Measurements from ENCODE around the gene DNAJB4.
"Not testable (repeated sequence)": the region's sequence is repeated elsewhere in the genome, so short reads cannot be mapped to it uniquely, and the experiment has no call there.

DNAJB4 gene

DNA sequence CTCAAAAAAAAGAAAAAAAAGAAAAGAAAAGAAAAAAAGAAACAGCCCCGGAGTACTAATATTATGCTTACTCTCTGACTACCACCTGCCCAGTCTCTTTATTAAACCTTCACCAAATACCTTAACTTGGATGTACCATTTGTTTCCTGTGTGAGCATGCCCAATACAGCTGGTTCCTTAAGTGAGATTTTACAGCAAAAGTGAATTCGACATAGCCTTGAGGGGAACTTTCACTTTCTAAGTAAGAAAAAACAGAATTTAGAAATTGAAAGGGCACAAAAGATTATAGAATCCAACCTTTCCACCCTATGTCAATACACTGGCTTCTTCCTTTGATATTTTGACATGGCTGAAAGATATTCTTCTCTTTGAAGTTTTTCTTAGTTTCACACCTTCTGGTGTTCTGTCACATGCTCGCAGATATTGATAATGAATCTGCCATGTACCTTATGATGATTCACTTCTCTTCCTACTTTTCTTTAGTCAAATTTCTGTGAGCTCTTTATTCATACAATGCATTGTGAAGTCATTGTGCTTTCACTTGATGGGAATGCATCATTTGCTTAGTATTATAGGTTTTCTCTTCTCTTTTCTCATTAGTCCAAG is 35.8 kb downstream of the DNAJB4 start:
- DNase-seq: no peak

DNA sequence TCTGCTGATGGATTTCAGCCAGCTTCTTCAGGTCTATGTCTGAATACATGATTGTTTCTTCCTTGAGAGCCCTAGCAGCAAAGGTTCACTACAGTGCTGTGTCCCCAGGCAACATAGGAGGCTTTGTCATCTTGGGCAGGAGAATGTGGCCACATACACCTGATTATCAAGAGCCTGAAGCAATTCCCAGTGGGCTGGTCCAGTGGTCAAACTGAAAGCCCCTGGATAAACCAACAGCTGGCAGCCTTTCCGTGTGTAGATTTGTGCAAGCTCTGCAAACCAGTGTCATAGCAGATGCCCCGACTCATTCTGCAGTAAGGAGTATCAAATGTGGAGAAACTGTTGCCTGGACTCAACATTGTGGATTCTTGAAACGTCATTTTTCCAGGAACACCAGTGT is 38.7 kb downstream of the DNAJB4 start:
- DNase-seq: no peak

DNA sequence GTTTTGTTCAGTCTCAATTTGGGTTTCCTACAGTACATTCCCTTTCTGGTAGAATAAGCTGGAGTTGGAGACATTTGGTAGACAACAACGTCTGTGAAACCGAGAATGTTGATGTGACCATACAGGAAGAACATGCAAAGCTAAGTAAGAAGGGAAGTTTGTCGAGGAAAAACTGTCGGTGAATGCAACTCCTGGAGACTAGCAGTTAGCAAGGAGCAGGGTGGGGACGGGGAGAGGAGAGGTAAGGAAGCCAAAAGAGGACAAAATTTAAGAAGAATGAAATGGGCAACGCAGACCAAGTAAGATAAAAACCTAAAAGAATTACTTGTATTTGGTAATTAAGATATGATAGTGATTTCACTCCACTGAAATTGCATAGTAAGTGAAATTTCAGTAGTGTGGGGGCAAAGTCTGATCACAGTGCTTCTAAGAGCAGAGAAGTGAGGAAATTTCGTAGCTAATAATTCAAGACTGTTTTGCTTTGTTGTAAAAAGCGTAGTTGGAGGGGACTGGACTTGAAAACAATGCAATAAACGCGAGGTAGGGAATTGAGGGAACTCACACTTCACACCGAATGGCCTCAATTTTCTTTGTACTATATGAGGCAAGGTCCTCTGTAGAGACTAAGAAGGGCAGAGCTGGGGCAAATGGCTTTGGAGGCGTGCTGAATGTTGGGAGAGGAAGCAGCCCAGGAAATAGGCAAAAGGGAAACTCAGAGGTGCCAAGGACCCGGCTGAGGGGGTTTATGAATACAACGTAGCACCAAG is 40.2 kb downstream of the DNAJB4 start:
- DNase-seq: no peak

DNA sequence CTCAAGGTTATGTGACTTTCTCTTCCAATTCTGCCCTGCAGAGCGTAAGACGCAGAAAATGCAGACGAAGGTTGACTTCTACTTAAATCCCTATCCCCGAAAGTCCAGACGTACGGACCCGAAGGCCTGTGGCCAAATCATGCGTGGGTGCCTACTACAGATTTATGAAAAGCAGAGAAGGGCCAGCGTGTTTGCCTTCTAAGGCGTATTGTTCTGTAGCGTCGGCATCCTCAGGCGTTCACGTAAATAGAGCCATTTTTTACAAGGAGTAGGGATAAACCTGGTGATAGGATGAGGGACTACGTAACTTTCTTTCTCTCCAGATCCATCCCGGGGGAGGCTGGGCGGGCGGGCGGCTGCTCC is 40.8 kb downstream of the DNAJB4 start:
- no peak for DNase-seq

DNA sequence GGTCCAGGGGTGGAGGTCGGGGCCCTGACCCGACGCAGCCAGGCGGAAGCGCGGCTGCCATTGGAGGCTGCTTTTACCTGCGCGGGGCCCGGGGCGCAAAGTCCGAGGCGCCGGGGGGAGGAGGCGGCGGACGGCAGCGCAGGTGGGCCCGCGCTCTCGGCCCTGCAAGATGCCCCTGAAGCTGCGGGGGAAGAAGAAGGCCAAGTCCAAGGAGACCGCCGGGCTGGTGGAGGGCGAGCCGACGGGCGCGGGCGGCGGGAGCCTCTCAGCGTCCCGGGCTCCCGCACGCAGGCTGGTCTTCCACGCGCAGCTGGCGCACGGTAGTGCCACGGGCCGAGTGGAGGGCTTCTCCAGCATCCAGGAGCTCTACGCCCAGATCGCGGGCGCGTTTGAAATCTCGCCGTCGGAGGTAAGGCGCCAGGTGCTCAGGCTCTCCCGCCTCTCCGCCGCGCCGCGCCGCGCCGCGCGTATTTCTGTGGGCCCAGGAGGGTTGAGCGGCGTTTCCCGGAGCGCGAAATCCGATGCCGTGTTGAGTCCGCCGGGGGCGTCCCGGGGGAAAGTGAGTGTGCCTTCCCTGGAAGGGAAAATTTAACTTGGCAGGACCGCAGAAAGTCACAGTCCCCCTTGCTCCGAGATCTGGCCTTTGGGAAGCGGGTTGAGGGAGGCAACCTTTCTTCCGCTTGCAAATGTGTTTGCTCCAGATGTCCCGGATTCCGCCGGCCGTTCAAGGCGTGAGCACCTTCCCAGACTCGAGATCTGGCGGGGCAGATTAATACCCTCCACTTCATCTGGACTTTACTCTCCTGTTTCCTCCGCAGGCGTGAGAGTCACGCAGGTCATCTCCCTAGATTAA is 41.4 kb downstream of the DNAJB4 start, which contains the start of gene GIPC2:
TSS of gene GIPC2 (plus strand) at position 41 of the 853 bp plus-strand sequence. CDS start at position 170, 129 bp downstream.
- DNase-seq: peak; percentile 20

DNA sequence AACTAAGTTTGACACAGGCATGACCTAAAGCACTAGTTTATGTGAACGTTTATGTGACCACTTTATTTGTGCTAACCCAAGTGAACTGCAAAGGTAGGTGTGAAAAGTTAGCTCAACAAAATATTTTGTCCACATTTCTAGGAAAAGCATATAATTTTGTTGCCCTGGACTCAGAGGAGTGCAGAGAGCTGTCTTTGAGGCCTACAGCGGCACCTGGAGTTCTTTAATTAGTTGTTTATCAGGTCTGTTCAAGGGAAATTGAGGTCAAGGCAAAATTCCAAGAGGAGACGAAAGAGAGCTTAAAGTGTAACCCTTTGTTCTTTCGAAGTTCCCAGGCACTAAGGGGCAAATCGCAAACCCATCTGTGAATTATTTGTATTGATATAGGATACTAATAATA is 42.4 kb downstream of the DNAJB4 start:
- no peak for DNase-seq

DNA sequence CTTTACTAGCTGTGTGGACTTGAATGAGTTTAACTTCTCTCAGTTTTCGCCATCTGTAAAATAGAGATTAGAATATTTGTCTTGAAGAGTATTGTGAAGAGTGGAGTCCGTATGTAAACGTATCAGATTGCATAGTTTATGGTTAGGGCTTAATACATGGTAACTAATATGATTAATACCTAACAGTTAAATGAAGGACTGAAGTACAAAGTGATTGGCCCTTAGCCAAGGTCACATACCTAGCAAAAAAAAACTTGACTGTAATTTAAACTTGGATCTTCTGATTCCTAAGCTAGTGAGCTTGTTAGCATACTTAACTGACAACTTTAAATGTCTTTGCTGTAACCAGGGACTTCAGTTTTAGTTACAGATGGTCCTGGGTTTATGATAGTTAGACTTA is 42.9 kb downstream of the DNAJB4 start:
- no peak for DNase-seq

DNA sequence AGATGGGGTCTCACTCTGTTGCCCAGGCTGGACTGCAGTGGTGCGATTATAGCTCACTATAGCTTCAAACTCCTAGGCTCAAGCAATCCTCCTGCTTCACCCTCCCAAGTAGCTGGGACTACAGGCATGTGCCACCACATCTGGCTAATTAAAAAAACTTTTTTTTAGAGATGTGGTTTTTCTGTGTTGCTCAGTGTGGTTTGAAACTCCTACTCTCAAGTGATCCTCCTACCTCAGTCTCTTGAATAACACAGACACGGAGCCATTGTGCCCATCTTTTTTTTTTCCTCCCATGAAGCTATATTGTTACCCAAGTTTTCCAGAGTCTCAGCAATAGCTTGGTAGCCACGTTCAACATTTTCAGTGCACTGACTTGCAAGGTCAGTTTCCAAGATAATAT is 43.7 kb downstream of the DNAJB4 start:
- no peak for DNase-seq

DNA sequence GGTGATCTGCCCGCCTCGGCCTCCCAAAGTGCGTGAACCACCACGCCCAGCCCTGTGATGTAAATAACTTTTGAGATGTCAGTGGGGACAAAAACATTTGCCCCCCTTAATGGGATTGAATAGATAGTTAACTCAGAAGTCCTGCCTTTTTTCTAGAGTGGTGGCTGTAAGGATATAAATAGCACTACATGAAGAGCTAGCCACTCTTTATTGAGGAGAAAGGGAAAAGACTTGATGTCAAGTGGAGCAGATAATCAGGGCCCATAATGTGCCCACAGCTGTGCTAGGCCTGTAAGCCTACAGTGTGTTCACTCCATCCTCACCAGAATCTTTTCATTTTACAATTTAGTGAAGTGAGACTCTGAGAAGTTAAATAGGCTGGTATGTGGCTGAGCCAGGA is 44.7 kb downstream of the DNAJB4 start:
- DNase-seq: no peak

DNA sequence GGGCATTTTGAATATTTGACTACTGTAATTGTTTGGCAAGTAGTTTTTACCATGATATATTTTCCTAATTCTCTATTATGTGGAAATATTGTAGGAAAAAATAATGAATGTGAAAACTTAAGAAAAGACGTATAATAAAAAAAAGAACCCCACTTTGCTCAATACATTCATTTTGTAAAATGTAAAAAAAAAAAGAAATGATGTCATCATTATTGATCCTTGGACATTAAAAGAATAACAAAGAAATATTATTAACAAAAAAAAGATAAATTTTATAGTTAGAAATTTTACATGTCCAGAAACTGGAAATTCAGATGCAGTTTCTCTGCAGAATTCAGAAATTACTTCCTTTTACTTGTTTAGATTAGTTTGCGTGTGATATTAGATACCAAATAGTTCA is 46.3 kb downstream of the DNAJB4 start:
- no peak for DNase-seq

DNA sequence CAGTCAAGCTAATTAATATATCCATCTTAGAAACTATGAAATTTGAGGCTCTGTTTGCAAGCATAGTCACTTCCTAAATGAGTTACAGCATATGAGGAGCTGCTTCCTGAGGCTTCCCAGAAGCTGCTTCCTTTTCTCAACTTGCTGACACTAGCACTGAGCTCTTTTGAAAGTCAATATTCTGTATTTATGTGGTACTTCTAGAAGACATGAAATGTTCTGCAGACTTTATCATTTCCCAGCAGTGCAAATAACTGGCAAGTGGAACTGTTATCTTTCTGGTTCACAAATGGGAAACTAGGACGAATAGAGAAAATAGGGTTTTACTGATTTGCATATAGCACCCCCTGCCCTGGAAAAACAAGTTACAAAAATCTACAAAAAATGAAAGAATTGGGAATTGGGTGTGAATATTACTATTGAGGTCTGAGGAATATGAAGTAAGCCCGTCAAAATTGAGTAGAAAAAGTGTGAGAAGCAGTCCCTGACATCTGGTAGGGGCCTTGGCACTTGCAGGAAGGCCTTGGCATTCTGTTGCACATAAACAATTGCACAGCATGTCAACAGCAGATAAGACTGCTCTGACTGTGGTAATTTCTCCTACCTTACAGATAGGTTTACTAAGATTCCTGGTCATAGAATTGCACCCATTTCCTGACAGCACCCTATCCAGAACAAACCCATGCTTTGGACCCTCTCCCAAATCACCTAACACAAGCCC is 48.1 kb downstream of the DNAJB4 start:
- DNase-seq: no peak

DNA sequence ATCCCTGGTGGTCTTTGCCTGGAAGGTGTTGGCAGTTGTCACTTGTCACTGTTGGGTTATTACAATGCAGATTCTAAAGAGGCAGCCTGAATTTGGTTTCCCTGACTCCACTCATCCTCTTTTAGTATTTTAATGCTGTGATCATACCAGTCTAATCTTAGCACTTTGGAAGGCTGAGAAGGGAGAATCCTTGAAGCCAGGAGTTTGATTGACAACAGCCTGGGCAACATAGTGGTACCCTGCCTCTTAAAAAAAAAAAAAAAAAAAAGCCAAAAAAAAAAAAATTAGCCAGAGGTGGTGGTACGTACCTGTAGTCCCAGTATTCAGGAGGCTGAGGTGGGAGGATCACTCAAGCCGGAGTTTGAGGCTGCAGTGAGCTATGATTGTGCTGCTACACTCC is 48.8 kb downstream of the DNAJB4 start:
- no peak for DNase-seq

DNA sequence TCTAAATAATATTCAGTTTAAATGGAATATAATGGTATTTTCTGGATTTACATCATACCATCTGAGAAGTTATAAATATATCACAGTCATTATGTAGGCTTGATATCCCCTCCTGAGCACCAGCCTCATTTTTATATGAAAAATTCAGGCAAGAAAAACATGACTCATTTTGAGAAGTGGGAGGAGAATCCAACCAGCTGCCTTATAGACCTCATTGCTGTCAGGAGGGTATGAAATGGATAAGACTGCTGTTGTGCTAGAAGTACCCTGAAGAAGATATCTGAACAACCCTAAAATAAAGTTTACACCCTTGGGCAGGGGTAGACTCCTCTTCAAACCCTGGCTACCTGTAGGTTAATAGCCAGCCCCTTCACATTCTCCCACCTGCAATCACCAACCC is 49.8 kb downstream of the DNAJB4 start:
- DNase-seq: no peak

DNA sequence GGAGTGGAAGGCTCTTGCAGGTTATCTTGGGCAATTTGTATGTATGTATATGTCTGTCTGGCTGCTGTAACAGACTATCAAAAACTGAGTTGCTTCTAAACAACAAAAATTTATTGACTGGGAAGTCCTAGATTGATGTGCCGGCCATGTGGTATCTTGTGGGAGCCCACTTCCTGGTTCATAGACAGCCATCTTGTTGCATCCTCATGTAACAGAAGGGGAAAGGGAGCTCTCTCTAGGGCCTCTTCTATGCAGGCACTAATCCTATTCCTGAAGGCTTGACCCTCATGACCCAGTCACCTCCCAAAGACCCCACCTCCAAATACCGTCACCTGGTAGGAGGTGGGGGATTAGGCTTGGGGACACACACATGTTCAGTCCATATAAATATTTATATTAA is 50.2 kb downstream of the DNAJB4 start:
- no peak for DNase-seq

DNA sequence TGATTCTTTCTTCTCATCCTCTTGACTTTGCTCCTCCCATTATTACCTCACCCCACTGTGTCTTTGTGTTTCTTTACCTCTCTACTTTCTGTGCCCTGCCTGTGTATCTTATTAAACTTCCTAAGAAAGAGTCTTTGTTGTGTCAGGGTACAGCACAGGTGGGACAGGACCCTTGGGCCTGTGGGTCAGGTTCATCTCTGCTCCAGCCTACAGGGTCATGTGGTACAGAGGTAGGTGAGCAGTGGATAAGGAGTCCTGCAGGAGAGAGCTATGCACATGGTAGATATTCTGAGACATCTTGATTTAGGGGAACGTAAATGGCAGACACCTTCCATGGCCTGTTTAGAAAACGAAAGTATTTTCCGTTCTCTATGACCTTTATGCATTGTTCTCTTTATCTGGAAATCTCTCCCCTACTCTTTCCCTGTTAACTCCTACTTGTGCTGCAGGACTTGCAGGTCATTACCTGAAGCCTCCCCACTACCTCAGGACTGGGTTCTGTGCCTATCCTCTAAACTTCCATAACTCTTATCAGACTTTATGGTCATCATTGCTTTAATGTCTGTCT is 50.9 kb downstream of the DNAJB4 start:
- no peak for DNase-seq

DNA sequence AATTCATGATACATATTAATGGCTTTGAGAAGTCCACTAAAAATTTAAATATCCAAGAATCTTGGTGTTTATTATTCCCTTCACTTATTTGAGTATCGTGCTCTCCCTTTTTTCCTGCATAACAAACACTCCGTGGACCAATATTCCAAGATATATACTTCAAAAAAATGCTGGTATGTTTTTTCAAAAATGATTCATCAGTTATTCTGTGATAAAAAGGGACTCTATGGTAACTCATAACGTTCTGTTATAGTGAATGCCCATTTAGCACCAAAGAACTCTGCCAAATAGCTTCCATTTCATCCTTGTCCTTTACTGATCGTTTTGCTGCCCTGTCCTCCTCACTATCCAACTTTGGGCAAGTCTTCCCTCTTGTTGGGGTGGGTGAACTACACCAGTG is 53.9 kb downstream of the DNAJB4 start:
- no peak for DNase-seq

DNA sequence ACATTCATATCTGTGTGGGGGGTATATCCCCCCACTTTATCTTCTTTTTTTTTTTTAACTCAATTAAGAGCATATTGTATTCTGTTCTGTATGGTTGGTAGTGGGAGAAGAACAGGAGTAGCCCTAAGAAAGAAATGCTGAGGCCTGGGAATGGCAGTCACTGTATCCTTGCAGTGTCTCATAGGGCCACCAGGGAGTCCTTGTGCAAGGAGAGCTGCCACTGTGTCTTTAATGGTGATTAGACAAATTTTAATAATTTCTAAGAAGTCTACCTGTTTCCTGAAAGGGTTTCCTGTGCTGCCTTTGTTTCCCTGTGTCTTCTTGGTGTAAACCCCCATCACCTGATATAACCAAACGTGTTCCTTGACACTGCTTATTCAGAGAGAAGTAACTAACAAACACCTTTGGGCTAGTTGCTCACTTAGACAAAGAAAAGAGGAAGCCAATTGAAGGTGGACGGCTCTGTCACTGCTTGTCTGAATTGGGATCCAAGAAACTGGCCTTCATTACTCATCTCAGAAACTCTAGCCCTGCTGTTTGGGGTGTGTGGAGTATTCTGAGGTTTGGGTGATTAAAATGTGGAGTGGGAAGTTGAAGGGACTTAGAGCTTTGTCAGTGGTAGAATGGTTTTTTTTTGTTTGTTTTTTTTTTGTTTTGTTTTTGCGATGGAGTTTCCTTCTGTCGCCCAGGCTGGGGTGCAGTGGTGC is 56.3 kb downstream of the DNAJB4 start:
- DNase-seq: no peak

DNA sequence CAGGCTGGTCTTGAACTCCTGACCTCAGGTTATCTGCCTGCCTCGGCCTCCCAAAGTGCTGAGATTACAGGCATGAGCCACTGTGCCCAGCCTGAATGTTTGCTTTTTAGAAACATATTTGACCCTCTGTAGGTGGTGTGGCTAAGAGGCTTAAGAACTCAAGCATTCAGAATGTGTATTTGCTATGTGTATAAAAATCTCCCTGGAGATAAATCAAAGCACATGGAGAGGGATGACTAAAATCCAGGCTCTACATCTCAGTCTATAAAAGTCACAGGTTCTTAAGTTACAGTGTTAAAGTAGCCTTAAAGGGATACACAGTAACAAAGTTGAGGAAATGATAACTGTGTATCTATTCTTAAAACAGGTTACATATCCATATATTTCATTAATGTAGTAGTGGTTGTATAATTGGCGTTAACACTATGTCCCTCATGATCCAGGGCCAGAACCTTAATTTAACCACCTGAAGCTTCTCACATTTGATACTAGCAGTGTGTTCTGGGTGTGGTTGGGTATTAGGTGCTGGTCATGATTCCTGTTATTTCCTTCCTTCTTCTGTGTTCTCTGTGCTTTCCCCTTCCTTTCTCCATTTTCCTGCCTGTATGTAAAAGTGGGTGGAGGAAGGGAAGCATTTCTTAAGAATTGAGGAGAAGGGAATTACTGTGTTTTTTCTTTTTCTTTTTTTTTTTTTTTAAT is 57.2 kb downstream of the DNAJB4 start:
- DNase-seq: no peak

DNA sequence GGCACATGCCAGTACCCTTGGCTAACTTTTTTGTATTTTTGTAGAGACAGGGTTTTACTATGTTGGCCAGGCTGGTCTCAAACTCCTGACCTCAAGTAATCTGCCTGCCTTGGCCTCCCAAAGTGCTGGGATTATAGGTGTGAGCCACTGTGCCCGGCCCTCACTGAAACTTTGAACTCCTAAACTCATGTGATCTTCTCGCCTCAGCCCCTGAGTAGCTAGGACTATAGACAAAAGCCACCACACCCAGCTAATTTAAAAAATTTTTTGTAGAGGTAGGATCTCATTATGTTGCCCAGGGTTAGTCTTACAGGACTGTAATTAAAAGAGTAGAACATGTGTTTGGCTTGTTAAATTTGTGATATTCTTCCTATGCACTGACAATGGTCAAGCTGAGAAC is 60.1 kb downstream of the DNAJB4 start:
- not testable (repeated sequence) for DNase-seq
